ENCODE data around the gene PSAPL1.

Gene PSAPL1

GRCh38 chr4:7395645-7396044, 39.1 kb downstream of the PSAPL1 start:
- Histone ChIP-seq H3K36me3 (ENCODE audit: insufficient read depth, low read length) (no peaks in the 10 kb centered on the region), H3K27me3 (ENCODE audit: insufficient read depth, low read length, poor library complexity) (peaks cover 11% of the 10 kb centered on the region), H3K27ac (ENCODE audit: low read length) (no peak overlapping the region), H3K9ac (ENCODE audit: low read depth, low read length) (no peak overlapping the region), H3K4me2 (ENCODE audit: insufficient read depth, low read length) (no peak overlapping the region), H3K4me1 (ENCODE audit: insufficient read depth, low read length) (no peaks in the 10 kb centered on the region), H4K20me1 (ENCODE audit: insufficient read depth, low read length) (no peaks in the 10 kb centered on the region; the same call in 1 of the 2 replicates), H3K9me3 (ENCODE audit: insufficient read depth, low read length, severe bottlenecking) (no peaks in the 10 kb centered on the region), H2AFZ (ENCODE audit: low read depth, low read length) (no peak overlapping the region), H3K4me3 (ENCODE audit: low read depth in 1 of 2, low read length in 2 of 2) (no peak overlapping the region), H3K79me2 (ENCODE audit: insufficient read depth, low read length) (no peaks in the 10 kb centered on the region)
- no peak for DNase-seq
- no peak for ATAC-seq (ENCODE audit: insufficient read depth, low read depth)
- TF ChIP-seq CTCF (IDR thresholded peaks at IDR 0.05; ENCODE audit: borderline replicate concordance, extremely low read depth, low read length, poor library complexity, severe bottlenecking) (no peak), EZH2 (IDR thresholded peaks at IDR 0.05; ENCODE audit: borderline replicate concordance, low read depth, low read length, severe bottlenecking) (no peak)

GRCh38 chr4:7394681-7395451, 39.9 kb downstream of the PSAPL1 start:
- Histone ChIP-seq H3K4me2 (ENCODE audit: insufficient read depth, low read length) (no peak overlapping the region), H3K27me3 (ENCODE audit: insufficient read depth, low read length, poor library complexity) (peaks cover 11% of the 10 kb centered on the region), H3K79me2 (ENCODE audit: insufficient read depth, low read length) (no peaks in the 10 kb centered on the region), H3K9ac (ENCODE audit: low read depth, low read length) (no peak overlapping the region), H3K4me3 (ENCODE audit: low read depth in 1 of 2, low read length in 2 of 2) (no peak overlapping the region), H3K9me3 (ENCODE audit: insufficient read depth, low read length, severe bottlenecking) (no peaks in the 10 kb centered on the region), H3K27ac (ENCODE audit: low read length) (no peak overlapping the region), H2AFZ (ENCODE audit: low read depth, low read length) (no peak overlapping the region), H3K4me1 (ENCODE audit: insufficient read depth, low read length) (no peaks in the 10 kb centered on the region), H3K36me3 (ENCODE audit: insufficient read depth, low read length) (no peaks in the 10 kb centered on the region), H4K20me1 (ENCODE audit: insufficient read depth, low read length) (no peaks in the 10 kb centered on the region; the same call in 1 of the 2 replicates)
- no peak for DNase-seq
- no peak for ATAC-seq (ENCODE audit: insufficient read depth, low read depth)
- TF ChIP-seq CTCF (IDR thresholded peaks at IDR 0.05; ENCODE audit: borderline replicate concordance, extremely low read depth, low read length, poor library complexity, severe bottlenecking) (no peak), EZH2 (IDR thresholded peaks at IDR 0.05; ENCODE audit: borderline replicate concordance, low read depth, low read length, severe bottlenecking) (no peak)

GRCh38 chr4:7393601-7394575, 40.8 kb downstream of the PSAPL1 start:
- ATAC-seq (ENCODE audit: insufficient read depth, low read depth) (no peak), DNase-seq (no peak)
- Histone ChIP-seq H4K20me1 (ENCODE audit: insufficient read depth, low read length) (no peaks in the 10 kb centered on the region; the same call in 1 of the 2 replicates), H3K27ac (ENCODE audit: low read length) (no peak overlapping the region), H3K79me2 (ENCODE audit: insufficient read depth, low read length) (no peaks in the 10 kb centered on the region), H3K4me1 (ENCODE audit: insufficient read depth, low read length) (no peaks in the 10 kb centered on the region), H3K9ac (ENCODE audit: low read depth, low read length) (no peak overlapping the region), H3K4me2 (ENCODE audit: insufficient read depth, low read length) (no peak overlapping the region), H3K4me3 (ENCODE audit: low read depth in 1 of 2, low read length in 2 of 2) (no peak overlapping the region), H3K36me3 (ENCODE audit: insufficient read depth, low read length) (no peaks in the 10 kb centered on the region), H3K27me3 (ENCODE audit: insufficient read depth, low read length, poor library complexity) (peaks cover 11% of the 10 kb centered on the region), H2AFZ (ENCODE audit: low read depth, low read length) (no peak overlapping the region), H3K9me3 (ENCODE audit: insufficient read depth, low read length, severe bottlenecking) (no peaks in the 10 kb centered on the region)
- TF ChIP-seq CTCF (IDR thresholded peaks at IDR 0.05; ENCODE audit: borderline replicate concordance, extremely low read depth, low read length, poor library complexity, severe bottlenecking), result no peak
- TF ChIP-seq EZH2 (IDR thresholded peaks at IDR 0.05; ENCODE audit: borderline replicate concordance, low read depth, low read length, severe bottlenecking), result no peak
